Neural progenitor cell (in vitro differentiated cells): ENCODE data around the gene TNXB. TPM values are rescaled to one million over a fixed set of nuclear protein-coding genes. Genes with fewer than 3 reads are reported as not detected.
A peak's percentile ranks its signal among the peaks of the same experiment; 100 is the strongest.

Experiments used
- DNase-seq: peaks from one replicate; pipeline ENCODE4 v3.0.0-alpha.2; 2016; ENCODE audit warnings: low spot score
- H2AFZ ChIP-seq: fragments of 200-600 bp; sonication (generic); replicated peaks from 2 replicates; pipeline ENCODE4 v1.6.1; 2016; ENCODE audit warnings: antibody characterized with exemption
- H3F3A ChIP-seq: fragments of 200-600 bp; sonication (generic); 2 replicates; pipeline ENCODE4 v1.6.1; 2016; ENCODE audit warnings: antibody characterized with exemption, low read depth
- H3K27ac ChIP-seq: fragments of 200-600 bp; sonication (generic); 2 replicates; pipeline ENCODE4 v1.5.1; 2016; ENCODE audit warnings: mild to moderate bottlenecking
- H3K27me3 ChIP-seq: fragments of 200-600 bp; sonication (generic); 2 replicates; pipeline ENCODE4 v1.6.1; 2016; ENCODE audit warnings: mild to moderate bottlenecking, moderate library complexity
- H3K36me3 ChIP-seq: fragments of 200-600 bp; sonication (generic); 2 replicates; pipeline ENCODE4 v1.5.1; 2016
- H3K4me1 ChIP-seq: fragments of 200-600 bp; sonication (generic); 2 replicates; pipeline ENCODE4 v1.6.1; 2016; ENCODE audit warnings: mixed run types
- H3K4me2 ChIP-seq: fragments of 200-600 bp; sonication (generic); 2 replicates; pipeline ENCODE4 v1.6.1; 2016
- H3K4me3 ChIP-seq: fragments of 200-600 bp; sonication (generic); 2 replicates; pipeline ENCODE4 v1.5.1; 2016
- H3K79me2 ChIP-seq: fragments of 200-600 bp; sonication (generic); 2 replicates; pipeline ENCODE4 v1.6.1; 2016; ENCODE audit warnings: low read depth
- H3K9ac ChIP-seq: fragments of 200-600 bp; sonication (generic); 2 replicates; pipeline ENCODE4 v1.6.1; 2016
- H3K9me3 ChIP-seq: fragments of 200-600 bp; sonication (generic); 2 replicates; pipeline ENCODE4 v1.5.1; 2016; ENCODE audit warnings: low read depth
- H4K20me1 ChIP-seq: fragments of 200-600 bp; sonication (generic); 2 replicates; pipeline ENCODE4 v1.6.1; 2016; ENCODE audit warnings: low read depth
- H3K27ac Mint-ChIP-seq: 3 replicates; pipeline ENCODE4 v1.8.0; 2021; ENCODE audit warnings: mixed read lengths
- H3K27me3 Mint-ChIP-seq: 2 replicates; pipeline ENCODE4 v1.8.0; 2022; ENCODE audit warnings: low read depth, mild to moderate bottlenecking, inconsistent platforms, moderate library complexity, mixed read lengths; ENCODE audit not compliant: insufficient read depth
- H3K36me3 Mint-ChIP-seq: 3 replicates; pipeline ENCODE4 v1.8.0; 2021; ENCODE audit warnings: mixed read lengths
- H3K4me1 Mint-ChIP-seq: 3 replicates; pipeline ENCODE4 v1.8.0; 2021; ENCODE audit warnings: mixed read lengths
- H3K4me3 Mint-ChIP-seq: 3 replicates; pipeline ENCODE4 v1.8.0; 2021; ENCODE audit warnings: mild to moderate bottlenecking, moderate library complexity, mixed read lengths
- H3K9me3 Mint-ChIP-seq: 3 replicates; pipeline ENCODE4 v1.8.0; 2020; ENCODE audit warnings: mixed read lengths
- CTCF ChIP-seq: fragments of 200-600 bp; sonication (generic); IDR thresholded peaks from 2 replicates; pipeline ENCODE4 v1.5.1; 2017; ENCODE audit warnings: antibody characterized with exemption, mild to moderate bottlenecking
- EZH2 ChIP-seq: fragments of 200-600 bp; sonication (generic); IDR thresholded peaks from 2 replicates; pipeline ENCODE4 v1.6.1; 2017; ENCODE audit warnings: antibody characterized with exemption, mild to moderate bottlenecking, moderate library complexity
- EZH2phosphoT487 ChIP-seq: fragments of 200-600 bp; sonication (generic); IDR thresholded peaks from 2 replicates; pipeline ENCODE4 v1.6.1; 2017; ENCODE audit warnings: antibody characterized with exemption
- total RNA-seq: library from RNA; depleted of rRNA; stranded (reverse); fragments of >200 nt; gene quantifications from 2 replicates; pipeline ENCODE4 v1.2.3, GENCODE V29; 2015; ENCODE audit warnings: low replicate concordance

TNXB gene
- total RNA-seq, 1 donor from 2014 or later = 0.71 TPM

GRCh38 chr6:32088487-32089049 is 20.6 kb downstream of the TNXB start:
- no peaks in the 10 kb centered on the region for H3K9me3 Mint-ChIP-seq
- no peaks in the 10 kb centered on the region for H3K36me3 ChIP-seq
- no peak overlapping the region for H3K4me3 ChIP-seq
- peaks cover 11% of the 10 kb centered on the region for H3K27me3 Mint-ChIP-seq
- no peaks in the 10 kb centered on the region for H3K36me3 Mint-ChIP-seq
- no peaks in the 10 kb centered on the region for H3K9me3 ChIP-seq
- H3K27ac ChIP-seq = no peak overlapping the region
- peaks cover 5% of the 10 kb centered on the region for H3K4me1 ChIP-seq
- H3K79me2 ChIP-seq = no peaks in the 10 kb centered on the region
- peaks cover 14% of the 10 kb centered on the region for H3K27me3 ChIP-seq
- no peak for DNase-seq
- peaks cover 4% of the 10 kb centered on the region for H3K4me1 Mint-ChIP-seq
- H3K4me2 ChIP-seq = no peak overlapping the region
- H3K9ac ChIP-seq = no peak overlapping the region
- H2AFZ ChIP-seq = no peak overlapping the region
- H4K20me1 ChIP-seq = no peaks in the 10 kb centered on the region
- peak overlapping the region; percentile 59 for H3K4me3 Mint-ChIP-seq
- H3F3A ChIP-seq = peaks cover 7% of the 10 kb centered on the region
- TF ChIP-seq CTCF (no peak), EZH2 (no peak), EZH2phosphoT487 (no peak)
- H3K27ac Mint-ChIP-seq = peak overlapping the region; percentile 22

- peaks cover 5% of the 10 kb centered on the region for H3K4me1 ChIP-seq
- no peaks in the 10 kb centered on the region for H4K20me1 ChIP-seq
- H3K4me3 ChIP-seq = peak overlapping the region; percentile 32
- H3K27me3 Mint-ChIP-seq = peaks cover 11% of the 10 kb centered on the region
- H3K4me1 Mint-ChIP-seq = peaks cover 4% of the 10 kb centered on the region
- peak; percentile 94 for DNase-seq
- peaks cover 14% of the 10 kb centered on the region for H3K27me3 ChIP-seq
- H3F3A ChIP-seq = peaks cover 7% of the 10 kb centered on the region
- no peaks in the 10 kb centered on the region for H3K36me3 Mint-ChIP-seq
- H3K27ac Mint-ChIP-seq = peak overlapping the region; percentile 22
- H3K9ac ChIP-seq = no peak overlapping the region
- no peaks in the 10 kb centered on the region for H3K9me3 ChIP-seq
- no peaks in the 10 kb centered on the region for H3K79me2 ChIP-seq
- H3K4me3 Mint-ChIP-seq = peak overlapping the region; percentile 18
- H3K9me3 Mint-ChIP-seq = no peaks in the 10 kb centered on the region
- H3K36me3 ChIP-seq = no peaks in the 10 kb centered on the region
- TF ChIP-seq EZH2phosphoT487 = no peak
- TF ChIP-seq CTCF = peak; percentile 66
- no peak overlapping the region for H3K27ac ChIP-seq
- H3K4me2 ChIP-seq = peak overlapping the region; percentile 76
- peak overlapping the region; percentile 84 for H2AFZ ChIP-seq
Measured at GRCh38 chr6:32087574-32088486, 21.3 kb downstream of the TNXB start.

- Histone ChIP-seq H3K4me2 (peak overlapping the region; percentile 76), H3F3A (peaks cover 7% of the 10 kb centered on the region), H3K9me3 (no peaks in the 10 kb centered on the region), H3K9ac (no peak overlapping the region), H2AFZ (peak overlapping the region; percentile 84), H3K27ac (no peak overlapping the region), H3K27me3 (peaks cover 14% of the 10 kb centered on the region), H3K4me3 (peak overlapping the region; percentile 32), H3K4me1 (peaks cover 5% of the 10 kb centered on the region), H3K36me3 (no peaks in the 10 kb centered on the region), H4K20me1 (no peaks in the 10 kb centered on the region), H3K79me2 (no peaks in the 10 kb centered on the region)
- H3K27me3 Mint-ChIP-seq = peaks cover 11% of the 10 kb centered on the region
- H3K27ac Mint-ChIP-seq = no peak overlapping the region
- H3K4me1 Mint-ChIP-seq = peaks cover 4% of the 10 kb centered on the region
- DNase-seq = no peak
- no peak for TF ChIP-seq EZH2
- no peak for TF ChIP-seq CTCF
- no peak for TF ChIP-seq EZH2phosphoT487
- no peaks in the 10 kb centered on the region for H3K9me3 Mint-ChIP-seq
- no peak overlapping the region for H3K4me3 Mint-ChIP-seq
- no peaks in the 10 kb centered on the region for H3K36me3 Mint-ChIP-seq
Measured at GRCh38 chr6:32086661-32087573, 22.2 kb downstream of the TNXB start.
